ENCODE measurements around the gene ACSM2B.
"Not testable (repeated sequence)": the region's sequence is repeated elsewhere in the genome, so short reads cannot be mapped to it uniquely, and the experiment has no call there.

Gene ACSM2B

GRCh38 chr16:20576145-20576544 is at the start of gene ACSM2B:
ACSM2B (minus strand) TSS chr16:20576367; CDS start chr16:20564845, 11,522 bp downstream.
- not testable (repeated sequence) for DNase-seq (ENCODE audit: low read depth in 2 of 2)

GRCh38 chr16:20624882-20625807 is 49.0 kb upstream of the ACSM2B start:
- DNase-seq (ENCODE audit: low read depth in 2 of 2), result no peak

DNA sequence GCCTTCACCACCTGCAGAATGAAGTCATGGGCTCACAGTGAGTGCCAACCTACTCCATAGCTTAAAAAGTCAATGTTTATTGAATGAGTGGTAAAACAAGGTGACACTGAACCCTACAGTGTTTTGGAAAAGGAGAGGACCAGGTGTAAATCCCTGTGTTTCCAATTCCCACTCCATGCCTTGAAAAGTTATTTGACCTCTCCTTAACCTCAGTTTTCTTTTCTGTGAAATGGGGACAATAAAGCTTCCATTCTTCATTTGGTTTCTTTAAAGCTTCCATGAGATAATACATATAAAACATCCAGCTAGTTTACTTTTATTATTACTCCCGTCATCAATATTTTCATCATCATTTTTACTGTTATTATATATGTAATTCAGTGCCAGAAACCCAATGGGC is 48.0 kb upstream of the ACSM2B start:
- no peak for DNase-seq (ENCODE audit: low read depth in 2 of 2)

DNA sequence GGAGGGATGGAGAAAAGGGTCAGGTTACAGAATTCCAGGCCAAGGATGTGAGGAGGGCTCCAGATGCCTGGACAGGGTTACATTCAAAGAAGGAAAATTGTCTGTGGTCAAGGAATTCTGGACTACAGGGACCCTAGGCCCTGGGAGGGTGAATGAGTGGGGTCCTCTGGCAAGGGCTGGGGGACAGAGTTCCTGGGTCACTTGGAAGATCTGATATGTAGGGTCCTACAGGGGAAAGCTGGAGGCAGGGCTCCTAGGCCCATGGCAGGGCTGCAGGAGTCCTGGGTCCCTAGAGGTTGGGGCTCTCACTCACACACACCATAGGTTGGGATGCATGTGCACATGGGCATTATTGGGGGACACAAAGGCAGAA is 46.3 kb upstream of the ACSM2B start:
- no peak for DNase-seq (ENCODE audit: low read depth in 2 of 2)

- no peak for DNase-seq (ENCODE audit: low read depth in 2 of 2)
Measured at GRCh38 chr16:20621406-20621805, 45.2 kb upstream of the ACSM2B start.

DNA sequence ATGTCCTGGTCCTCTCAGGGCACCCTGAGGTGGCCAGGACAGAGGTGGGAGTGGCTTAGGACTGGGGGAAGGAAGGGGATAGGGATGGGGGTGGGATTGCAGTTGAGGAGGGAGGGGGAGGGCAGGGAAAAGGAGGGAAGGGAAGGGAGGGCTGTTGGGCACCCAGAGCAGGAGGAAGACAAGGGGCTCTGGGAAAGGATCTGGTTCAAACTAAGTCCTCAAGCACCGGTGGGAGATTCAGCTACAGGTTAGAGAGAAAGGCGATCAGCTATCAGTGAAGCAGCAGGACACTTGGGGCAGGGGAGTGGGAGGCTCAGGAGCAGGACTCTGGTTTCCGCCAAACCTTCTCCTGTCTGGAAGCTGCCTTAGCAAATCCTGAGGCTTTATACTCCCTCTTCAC is 44.6 kb upstream of the ACSM2B start:
- DNase-seq (ENCODE audit: low read depth in 2 of 2), result no peak

GRCh38 chr16:20620003-20620402 is 43.8 kb upstream of the ACSM2B start:
- no peak for DNase-seq (ENCODE audit: low read depth in 2 of 2)

GRCh38 chr16:20617271-20617670 is 41.1 kb upstream of the ACSM2B start:
- DNase-seq (ENCODE audit: low read depth in 2 of 2), result no peak

DNA sequence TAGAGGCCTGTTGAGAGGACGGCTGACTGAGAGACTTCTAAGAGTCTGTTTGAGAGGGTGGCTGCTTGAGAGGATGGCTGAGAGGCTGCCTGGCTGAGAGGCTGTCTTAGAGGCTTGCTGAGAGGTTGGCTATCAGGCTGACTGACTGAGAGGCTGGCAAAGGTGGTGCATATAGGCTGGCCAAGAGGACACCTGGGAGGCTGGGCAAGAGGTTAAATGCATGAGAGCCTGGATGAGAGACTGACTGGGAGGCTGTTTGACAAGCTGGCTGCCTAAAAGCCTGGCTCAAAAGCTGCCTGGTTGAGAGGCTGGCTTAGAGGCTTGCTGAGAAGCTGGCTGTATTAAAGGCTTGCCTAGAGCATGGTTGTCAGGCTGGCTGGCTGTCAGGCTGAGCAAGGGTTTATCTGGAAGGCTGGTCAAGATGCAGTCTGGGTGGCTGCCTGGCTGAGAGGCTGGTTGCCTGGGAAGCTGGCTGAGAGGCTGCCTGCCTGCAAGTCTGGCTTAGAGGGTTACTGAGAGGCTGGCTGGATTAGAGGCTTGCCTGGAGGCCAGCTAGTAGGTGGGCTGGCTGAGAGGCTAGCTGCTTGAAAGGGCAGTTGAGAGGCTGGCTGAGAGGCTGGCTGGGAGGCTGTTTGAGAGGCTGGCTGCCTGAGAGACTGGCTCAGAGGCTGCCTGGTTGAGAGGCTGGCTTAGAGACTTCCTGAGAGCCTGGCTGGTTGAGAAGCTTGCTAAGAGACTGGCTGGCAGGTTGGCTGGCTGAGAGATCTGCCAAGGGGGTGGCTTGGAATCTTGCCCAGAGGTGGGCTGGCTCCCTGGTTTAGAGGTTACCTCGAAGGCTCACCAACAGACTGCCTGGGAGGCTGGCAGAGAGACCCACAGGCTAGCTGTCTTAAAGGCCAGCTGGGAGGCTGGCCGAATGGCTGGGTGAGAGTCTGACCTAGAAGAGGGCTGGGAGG is 38.3 kb upstream of the ACSM2B start:
- no peak for DNase-seq (ENCODE audit: low read depth in 2 of 2)

- no peak for DNase-seq (ENCODE audit: low read depth in 2 of 2)
Measured at GRCh38 chr16:20613481-20614185, 37.5 kb upstream of the ACSM2B start.

GRCh38 chr16:20612551-20613480 is 36.6 kb upstream of the ACSM2B start:
- DNase-seq (ENCODE audit: low read depth in 2 of 2), result no peak

- DNase-seq (ENCODE audit: low read depth in 2 of 2), result no peak
Measured at GRCh38 chr16:20611975-20612481, 35.9 kb upstream of the ACSM2B start.

GRCh38 chr16:20611350-20611902 is 35.3 kb upstream of the ACSM2B start:
- no peak for DNase-seq (ENCODE audit: low read depth in 2 of 2)

- no peak for DNase-seq (ENCODE audit: low read depth in 2 of 2)
Measured at GRCh38 chr16:20610892-20611349, 34.8 kb upstream of the ACSM2B start.

- no peak for DNase-seq (ENCODE audit: low read depth in 2 of 2)
Measured at GRCh38 chr16:20610211-20610891, 34.2 kb upstream of the ACSM2B start.

DNA sequence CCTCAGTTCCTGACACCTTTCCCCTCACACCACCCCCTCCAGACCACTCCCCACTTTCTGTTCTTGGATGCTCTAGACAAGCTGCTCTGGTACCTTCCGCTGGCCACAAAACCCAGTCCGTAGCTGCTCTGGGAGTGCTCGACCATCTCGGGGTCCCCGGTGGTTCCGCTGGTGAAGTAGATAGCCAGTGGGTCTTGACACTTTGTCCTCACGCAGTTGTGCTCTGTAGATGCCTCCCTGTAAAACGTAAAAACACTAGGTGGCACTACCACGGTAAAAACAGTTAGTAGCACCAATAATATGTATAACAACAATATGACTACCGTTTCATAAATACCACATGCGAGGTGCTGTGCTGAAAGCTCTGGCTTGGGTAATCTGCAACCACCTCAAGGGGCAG is 26.0 kb upstream of the ACSM2B start:
- not testable (repeated sequence) for DNase-seq (ENCODE audit: low read depth in 2 of 2)

- DNase-seq (ENCODE audit: low read depth in 2 of 2), result not testable (repeated sequence)
Measured at GRCh38 chr16:20599475-20599874, 23.3 kb upstream of the ACSM2B start.

DNA sequence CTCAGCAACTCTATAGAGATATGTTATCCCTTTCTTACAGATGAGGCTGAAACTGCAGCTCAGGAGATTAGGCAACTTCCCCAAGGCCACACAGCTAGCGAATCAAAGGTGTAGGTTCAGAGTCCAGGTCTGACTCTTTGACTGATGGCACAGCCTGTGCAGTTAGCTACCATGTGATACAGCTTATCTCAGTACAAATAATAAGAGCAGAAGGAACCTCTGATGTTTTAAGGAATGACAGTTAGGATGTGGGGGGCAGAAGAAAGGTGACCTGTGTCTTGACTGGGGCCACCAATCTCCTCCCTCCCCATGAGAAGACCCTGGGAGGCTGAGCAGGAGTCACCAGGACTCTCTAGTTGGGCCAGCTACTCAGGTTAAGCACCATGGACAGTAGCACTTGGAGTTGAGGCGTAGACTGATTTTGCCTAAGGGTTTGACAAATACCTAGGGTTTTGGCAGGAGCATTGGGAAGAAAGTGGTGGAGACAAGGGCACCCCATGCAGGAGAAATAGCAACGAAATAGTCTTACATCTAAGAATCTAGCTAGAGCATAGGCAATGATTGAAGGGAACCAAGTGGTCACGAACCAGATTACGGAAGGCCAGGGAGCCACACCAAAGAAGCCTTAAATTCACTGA is 22.8 kb upstream of the ACSM2B start:
- DNase-seq (ENCODE audit: low read depth in 2 of 2), result no peak

DNA sequence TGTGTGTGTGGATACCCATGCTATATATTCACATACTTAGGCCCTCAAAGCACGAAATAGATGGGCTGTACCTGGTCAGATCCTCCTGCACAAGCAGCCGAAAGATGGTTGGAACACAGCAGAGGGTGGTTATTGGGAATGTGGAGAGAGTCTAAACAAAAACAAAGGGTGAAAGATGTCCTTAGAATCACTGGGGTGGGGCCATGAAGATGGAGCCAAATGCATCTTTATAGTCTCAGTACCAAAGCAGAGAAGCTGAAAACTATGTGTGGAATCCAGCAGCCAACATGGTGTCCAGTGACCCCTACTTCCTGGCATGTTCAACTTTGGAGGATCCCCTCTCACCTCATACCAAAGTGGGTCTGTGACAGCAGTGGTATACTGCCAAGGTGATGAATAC is 19.5 kb upstream of the ACSM2B start:
- DNase-seq (ENCODE audit: low read depth in 2 of 2), result not testable (repeated sequence)

Measured in stimulated activated CD8-positive, alpha-beta memory T cell treated with anti-CD3 and anti-CD28 coated beads, Interleukin-15, amount 100 ng/mL, for 4 hours (primary cell).